HepG2 (cell line): ENCODE data around the gene ADAMTS14. TPM values are rescaled to one million over a fixed set of nuclear protein-coding genes. Genes with fewer than 3 reads are reported as not detected.

Experiments
- ATAC-seq: fragments of 200-7000 bp; cut with Tn5 transposase; 3 replicates; pipeline ENCODE4 v1.9.1; 2020; ENCODE audit warnings: mild to moderate bottlenecking, moderate library complexity
- BruUV-seq: library from RNA; stranded (reverse); fragments of 400-500 nt; replicated peaks from 2 replicates; lab custom pipeline; 2021; lab: Mats Ljungman, UMichigan
- CTCF ChIA-PET: fragments of 300-600 bp; formaldehyde crosslinking; extraction: SDS; loops from one replicate; lab custom pipeline; 2021; ENCODE audit warnings: low total read pairs, inconsistent platforms, low intra/inter-chr PET ratio; lab: Yijun Ruan, JAX
- POLR2A ChIA-PET: fragments of 350-600 bp; sonication (Branson Sonifier 250); formaldehyde crosslinking; loops from one replicate; lab custom pipeline; 2020; ENCODE audit warnings: antibody characterized with exemption, inconsistent platforms; lab: Yijun Ruan, JAX
- DNase-seq: peaks from one replicate; pipeline ENCODE4 v3.0.0-alpha.2; 2015; ENCODE audit warnings: low spot score
- FAIRE-seq: peaks from 3 replicates; lab custom pipeline; 2011; peaks lifted over from hg19 to GRCh38; lab: Jason Lieb, UNC
- H2AFZ ChIP-seq: one replicate; pipeline ENCODE4 v1.6.1; 2011; ENCODE audit warnings: low read length, inconsistent platforms
- H3K27ac ChIP-seq: fragments of 300-600 bp; 3 replicates; pipeline ENCODE4 v1.8.0; 2011; ENCODE audit warnings: mixed run types, mild to moderate bottlenecking, mixed read lengths, low read length, inconsistent platforms; ENCODE audit not compliant: insufficient read depth; ENCODE audit errors: extremely low read length
- H3K27me3 ChIP-seq, 2 experiments: fragments of 200-600 bp in 1 of 2; 2 replicates in 1 of 2; 3 replicates in 1 of 2; pipeline versions ENCODE4 v1.6.0 to v1.8.0; 2011; ENCODE audit warnings: low read length in 2 of 2, mild to moderate bottlenecking in 2 of 2, moderate library complexity in 2 of 2, inconsistent platforms in 1 of 2; ENCODE audit not compliant: insufficient read depth in 2 of 2, control insufficient read depth in 1 of 2
- H3K36me3 ChIP-seq, 2 experiments: fragments of 200-600 bp in 1 of 2; replicated peaks in 1 of 2; 2 replicates in 1 of 2; 3 replicates in 1 of 2; pipeline versions ENCODE4 v1.5.1 to v1.8.0; 2011; ENCODE audit warnings: low read length in 2 of 2, inconsistent platforms in 1 of 2; ENCODE audit not compliant: insufficient read depth in 2 of 2, control insufficient read depth in 1 of 2
- H3K4me1 ChIP-seq: 2 replicates; pipeline ENCODE4 v1.5.1; 2012; ENCODE audit warnings: low read length, inconsistent platforms; ENCODE audit not compliant: insufficient read depth
- H3K4me2 ChIP-seq: 2 replicates; pipeline ENCODE4 v1.6.0; 2011; ENCODE audit warnings: low read depth, low read length, inconsistent platforms
- H3K4me3 ChIP-seq, 3 experiments: fragments of 200-600 bp in 1 of 3; sonication (generic), shearing (Covaris generic) in 1 of 3; replicated peaks in 1 of 3; 2 replicates each; pipeline ENCODE4 v1.5.1; 2011 to 2016; ENCODE audit warnings: low read length in 3 of 3, inconsistent platforms in 2 of 3, low read depth in 2 of 3, mild to moderate bottlenecking in 2 of 3, control low read depth in 1 of 3, mixed read lengths in 1 of 3; ENCODE audit not compliant: insufficient read depth in 1 of 3
- H3K79me2 ChIP-seq: one replicate; pipeline ENCODE4 v1.6.1; 2011; ENCODE audit warnings: low read length, inconsistent platforms; ENCODE audit not compliant: insufficient read depth
- H3K9ac ChIP-seq: 2 replicates; pipeline ENCODE4 v1.6.0; 2011; ENCODE audit warnings: mild to moderate bottlenecking, low read depth, low read length, inconsistent platforms; ENCODE audit not compliant: insufficient read depth
- H3K9me3 ChIP-seq: 2 replicates; pipeline ENCODE4 v1.5.1; 2012; ENCODE audit warnings: mild to moderate bottlenecking, low read length
- H4K20me1 ChIP-seq: 2 replicates; pipeline ENCODE4 v1.6.0; 2011; ENCODE audit warnings: inconsistent platforms, mild to moderate bottlenecking, low read length, moderate library complexity; ENCODE audit not compliant: insufficient read depth
- EHMT2 ChIP-seq: fragments of 200-600 bp; sonication (generic); IDR thresholded peaks from 2 replicates; pipeline ENCODE4 v1.7.0; 2017; ENCODE audit warnings: antibody characterized with exemption, low read depth, low read length, borderline replicate concordance
- GPN1 ChIP-seq: sonication (generic); formaldehyde crosslinking; IDR thresholded peaks from 2 replicates; pipeline ENCODE4 v1.5.1; 2020; ENCODE audit warnings: missing genetic modification reagents, borderline replicate concordance
- HCFC1 ChIP-seq: fragments of 150-350 bp; IDR thresholded peaks from 2 replicates; pipeline ENCODE4 v1.6.1; 2014; ENCODE audit warnings: low read depth, low read length
- HNF4G ChIP-seq, 2 experiments: sonication (generic) in 1 of 2; formaldehyde crosslinking in 1 of 2; IDR thresholded peaks; 2 replicates each; pipeline versions ENCODE4 v1.4.0 to v1.6.1; 2011 to 2020; ENCODE audit warnings: borderline replicate concordance in 2 of 2, low read depth in 2 of 2, mild to moderate bottlenecking in 2 of 2, low read length in 1 of 2, missing genetic modification reagents in 1 of 2, moderate library complexity in 1 of 2
- PITX1 ChIP-seq: sonication (generic); formaldehyde crosslinking; IDR thresholded peaks from 2 replicates; pipeline ENCODE4 v1.5.1; 2020; ENCODE audit warnings: mild to moderate bottlenecking, missing genetic modification reagents
- SP140L ChIP-seq: sonication (generic); formaldehyde crosslinking; IDR thresholded peaks from 2 replicates; pipeline ENCODE4 v1.4.0; 2020; ENCODE audit warnings: missing genetic modification reagents, borderline replicate concordance
- SP2 ChIP-seq: sonication (generic); formaldehyde crosslinking; IDR thresholded peaks from 2 replicates; pipeline ENCODE4 v1.5.1; 2020; ENCODE audit warnings: mild to moderate bottlenecking, missing genetic modification reagents
- ZMYM3 ChIP-seq: sonication (generic); formaldehyde crosslinking; IDR thresholded peaks from 2 replicates; pipeline ENCODE4 v1.5.1; 2020; ENCODE audit warnings: mild to moderate bottlenecking, missing genetic modification reagents
- ZNF629 ChIP-seq: sonication (generic); formaldehyde crosslinking; conservative IDR thresholded peaks from 2 replicates; pipeline ENCODE4 v1.5.0; 2020; ENCODE audit warnings: missing genetic modification reagents
- WGBS: methylation state at CpG from one replicate; pipeline ENCODE4 v1.1.6; 2017; ENCODE audit warnings: low lambda C conversion rate; 5-methylcytosine and 5-hydroxymethylcytosine counted together
- in situ Hi-C: cut with HindIII; loops from 2 replicates; pipeline ENCODE4 v1.10.0; 2017; ENCODE audit warnings: low pct_unique_long_range_greater_than_20kb; ENCODE audit not compliant: extremely low pct_ligation_motif_present
- intact Hi-C: fragments of 100-400 bp; cut with micrococcal nuclease; formaldehyde crosslinking; loops from one replicate; pipeline ENCODE4 v1.10.0; 2022; ENCODE audit not compliant: unreplicated experiment
- polyA plus RNA-seq, 8 experiments: library from polyadenylated mRNA; depleted of rRNA in 3 of 8; stranded (reverse) in 7 of 8; unstranded in 1 of 8; fragments of >200 nt; fragmentation: Illumina TruSeq in 4 of 8; extraction: Trizol in 4 of 8; gene quantifications; 2 replicates each; pipeline versions ENCODE4 v1.2.1 to v1.2.3, GENCODE V29; 2011 to 2016; ENCODE audit warnings: low read depth in 4 of 8, missing spikeins in 1 of 8, mixed read lengths in 1 of 8; ENCODE audit not compliant: insufficient read depth in 1 of 8
- total RNA-seq, 5 experiments: library from RNA; depleted of rRNA; stranded (reverse); fragments of >200 nt; fragmentation: Illumina TruSeq; extraction: Trizol; gene quantifications; 2 replicates each; pipeline ENCODE4 v1.2.3, GENCODE V29; 2016; ENCODE audit warnings: low read depth in 1 of 5
- TF ChIP-seq, protein P1 (sequence below): sonication (generic); formaldehyde crosslinking; IDR thresholded peaks from 2 replicates; pipeline ENCODE4 v1.8.1; 2023; ENCODE audit warnings: mild to moderate bottlenecking, missing genetic modification reagents
- TF ChIP-seq, protein P2 (sequence below): sonication (generic); formaldehyde crosslinking; IDR thresholded peaks from 2 replicates; pipeline ENCODE4 v1.5.0; 2020; ENCODE audit warnings: missing genetic modification reagents
- TF ChIP-seq, protein P3 (sequence below): IDR thresholded peaks from 2 replicates; pipeline ENCODE4 v1.6.1; 2016; ENCODE audit warnings: low read depth, control low read depth

The ADAMTS14 gene
- total and polyA plus RNA-seq, 2 of the 13 experiments (the other 11 are each of a cell fraction or from before 2014, with no cell fraction given): 0.04 to 0.07 TPM

DNA sequence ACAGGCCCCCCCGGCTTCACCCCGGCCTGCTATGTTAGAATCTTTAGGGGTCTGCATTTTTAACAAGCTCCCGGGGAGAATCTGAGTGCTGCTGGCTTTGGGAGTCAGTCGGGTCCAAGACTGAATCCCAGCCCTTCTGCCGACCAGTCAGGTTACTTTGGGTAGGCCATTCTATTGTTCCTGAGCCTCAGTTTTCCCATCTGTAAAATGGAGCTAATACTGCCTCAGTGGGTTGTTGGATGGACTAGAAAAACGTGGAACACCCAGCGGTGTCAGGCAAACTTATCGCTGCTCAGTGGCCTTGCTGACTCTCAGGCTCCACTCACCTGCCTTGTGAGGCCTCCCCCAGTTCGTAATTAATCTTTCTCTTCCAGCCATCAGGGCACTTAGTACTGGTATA lies 101.2 kb downstream of the ADAMTS14 start:
- in situ Hi-C loops: no loop called here
- intact Hi-C loops: no loop called here
- no peak for FAIRE-seq
- ChIA-PET CTCF (no interaction called here), POLR2A (no interaction called here)
- Histone ChIP-seq H2AFZ (no peak overlapping the region), H3K27me3 (peaks cover 1 to 61% of the 10 kb centered on the region in 2 experiments; a peak in 4 of 5 replicates), H3K4me1 (no peaks in the 10 kb centered on the region; the same call in 1 of the 2 replicates), H3K4me2 (no peak overlapping the region), H3K27ac (no peak overlapping the region), H3K4me3 (no peak overlapping the region), H3K79me2 (no peaks in the 10 kb centered on the region), H4K20me1 (no peaks in the 10 kb centered on the region), H3K9me3 (no peaks in the 10 kb centered on the region), H3K9ac (no peak overlapping the region), H3K36me3 (no peaks in the 10 kb centered on the region)
- ATAC-seq: no peak
- no TSS peak for BruUV-seq
- DNase-seq: no peak
- 24% methylated on average over 8 of the region's 9 CpGs for WGBS
- TF ChIP-seq HCFC1 (no peak), ZNF629 (CRISPR knock-in tag) (peak; percentile 39; the same call in 1 of the 2 replicates), HNF4G (IDR thresholded peaks at IDR 0.05; ENCODE audit: borderline replicate concordance, low read depth, low read length) (no peak), HNF4G (CRISPR knock-in tag; IDR thresholded peaks at IDR 0.05; ENCODE audit: borderline replicate concordance, low read depth) (no peak)

DNA sequence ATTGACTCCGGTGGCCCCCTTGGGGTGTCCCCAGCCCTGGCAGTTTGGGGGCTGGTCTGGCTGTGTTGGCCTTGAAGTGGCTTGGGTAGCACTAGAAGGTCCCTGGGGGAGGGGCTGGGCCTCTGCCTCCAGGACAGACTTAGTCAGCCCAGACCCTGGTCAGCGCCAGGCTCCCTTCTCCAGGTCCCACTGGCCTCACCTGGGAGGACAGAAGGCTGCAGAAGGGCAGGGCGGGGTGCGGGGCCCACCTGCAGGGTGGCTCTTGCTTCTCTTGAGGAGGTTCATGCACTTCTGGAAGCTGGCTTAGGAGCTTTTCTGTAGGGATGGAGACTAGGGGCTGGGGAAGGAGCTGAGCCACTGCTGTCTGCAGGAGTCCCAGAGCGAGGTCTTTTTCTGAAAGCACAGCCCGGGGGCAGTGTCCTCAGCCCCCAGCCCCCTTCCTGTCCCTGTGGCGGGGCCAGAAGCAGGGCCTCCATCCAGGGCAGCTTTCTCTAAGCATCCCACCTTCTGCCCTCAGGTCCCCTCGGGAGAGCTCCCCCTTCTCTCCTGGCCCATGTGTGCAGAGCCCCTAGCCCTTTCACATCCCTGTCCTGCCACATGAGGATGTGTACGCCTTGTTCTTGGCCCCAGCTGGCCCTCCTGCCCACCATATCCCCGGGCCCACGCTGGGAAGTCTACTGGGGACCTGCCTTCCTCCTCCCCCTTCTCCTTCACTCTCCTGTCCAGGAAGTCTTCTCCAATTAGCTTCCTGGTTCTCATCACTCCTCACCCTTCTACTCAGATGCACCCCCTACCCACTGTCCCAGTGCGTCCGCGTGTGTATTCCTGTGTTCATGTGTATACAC lies 101.9 kb downstream of the ADAMTS14 start:
- peaks cover 1 to 63% of the 10 kb centered on the region in 2 experiments; a peak in 4 of 5 replicates for H3K27me3 ChIP-seq
- no TSS peak for BruUV-seq
- no peaks in the 10 kb centered on the region for H3K9me3 ChIP-seq
- intact Hi-C loops (no loop called here), in situ Hi-C loops (no loop called here)
- H4K20me1 ChIP-seq: no peaks in the 10 kb centered on the region
- ATAC-seq: no peak
- POLR2A ChIA-PET: no interaction called here
- FAIRE-seq: no peak
- no peak overlapping the region for H3K27ac ChIP-seq
- CTCF ChIA-PET: no interaction called here
- no peak overlapping the region for H3K9ac ChIP-seq
- no peaks in the 10 kb centered on the region for H3K79me2 ChIP-seq
- no peak for DNase-seq
- H3K4me2 ChIP-seq: no peak overlapping the region
- 66% methylated on average over 10 of the region's 14 CpGs for WGBS
- no peak overlapping the region for H3K4me3 ChIP-seq
- no peaks in the 10 kb centered on the region for H3K36me3 ChIP-seq
- H3K4me1 ChIP-seq: no peaks in the 10 kb centered on the region; the same call in 1 of the 2 replicates
- no peak overlapping the region for H2AFZ ChIP-seq
- no peak for TF ChIP-seq SP140L (CRISPR knock-in tag)
- TF ChIP-seq, protein P1, sequence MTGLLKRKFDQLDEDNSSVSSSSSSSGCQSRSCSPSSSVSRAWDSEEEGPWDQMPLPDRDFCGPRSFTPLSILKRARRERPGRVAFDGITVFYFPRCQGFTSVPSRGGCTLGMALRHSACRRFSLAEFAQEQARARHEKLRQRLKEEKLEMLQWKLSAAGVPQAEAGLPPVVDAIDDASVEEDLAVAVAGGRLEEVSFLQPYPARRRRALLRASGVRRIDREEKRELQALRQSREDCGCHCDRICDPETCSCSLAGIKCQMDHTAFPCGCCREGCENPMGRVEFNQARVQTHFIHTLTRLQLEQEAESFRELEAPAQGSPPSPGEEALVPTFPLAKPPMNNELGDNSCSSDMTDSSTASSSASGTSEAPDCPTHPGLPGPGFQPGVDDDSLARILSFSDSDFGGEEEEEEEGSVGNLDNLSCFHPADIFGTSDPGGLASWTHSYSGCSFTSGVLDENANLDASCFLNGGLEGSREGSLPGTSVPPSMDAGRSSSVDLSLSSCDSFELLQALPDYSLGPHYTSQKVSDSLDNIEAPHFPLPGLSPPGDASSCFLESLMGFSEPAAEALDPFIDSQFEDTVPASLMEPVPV (CRISPR knock-in tag): no peak
- TF ChIP-seq SP2 (CRISPR knock-in tag): no peak
- TF ChIP-seq, protein P2, sequence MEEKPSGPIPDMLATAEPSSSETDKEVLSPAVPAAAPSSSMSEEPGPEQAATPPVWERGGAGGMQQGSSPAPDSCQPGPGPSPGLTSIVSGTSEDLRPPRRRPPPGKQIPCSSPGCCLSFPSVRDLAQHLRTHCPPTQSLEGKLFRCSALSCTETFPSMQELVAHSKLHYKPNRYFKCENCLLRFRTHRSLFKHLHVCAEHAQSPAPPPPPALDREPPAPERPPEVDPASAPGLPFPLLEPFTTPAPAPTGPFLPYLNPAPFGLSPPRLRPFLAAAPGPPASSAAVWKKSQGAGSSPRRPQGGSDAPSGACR: no peak
- TF ChIP-seq PITX1 (CRISPR knock-in tag): no peak
- TF ChIP-seq, protein P3, sequence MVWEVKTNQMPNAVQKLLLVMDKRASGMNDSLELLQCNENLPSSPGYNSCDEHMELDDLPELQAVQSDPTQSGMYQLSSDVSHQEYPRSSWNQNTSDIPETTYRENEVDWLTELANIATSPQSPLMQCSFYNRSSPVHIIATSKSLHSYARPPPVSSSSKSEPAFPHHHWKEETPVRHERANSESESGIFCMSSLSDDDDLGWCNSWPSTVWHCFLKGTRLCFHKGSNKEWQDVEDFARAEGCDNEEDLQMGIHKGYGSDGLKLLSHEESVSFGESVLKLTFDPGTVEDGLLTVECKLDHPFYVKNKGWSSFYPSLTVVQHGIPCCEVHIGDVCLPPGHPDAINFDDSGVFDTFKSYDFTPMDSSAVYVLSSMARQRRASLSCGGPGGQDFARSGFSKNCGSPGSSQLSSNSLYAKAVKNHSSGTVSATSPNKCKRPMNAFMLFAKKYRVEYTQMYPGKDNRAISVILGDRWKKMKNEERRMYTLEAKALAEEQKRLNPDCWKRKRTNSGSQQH: no peak
- no peak for TF ChIP-seq EHMT2
- no peak for TF ChIP-seq GPN1 (CRISPR knock-in tag)
- TF ChIP-seq ZMYM3: no peak
